Effector memory CD8-positive, alpha-beta T cell (primary cell): ENCODE data around the gene ZNF23.

Experiments
- ATAC-seq: fragments of 150-1000 bp; cut with Tn5 transposase; replicated peaks from 2 replicates; pipeline ENCODE4 v1.10.0; 2021; ENCODE audit warnings: mild to moderate bottlenecking, moderate library complexity
- DNase-seq, 3 experiments: peaks; one replicate each; pipeline ENCODE4 v3.0.0; 2021
- H3K27ac Mint-ChIP-seq, 2 donors: one replicate each; pipeline ENCODE4 v1.8.0; 2022; ENCODE audit warnings: mild to moderate bottlenecking in 2 of 2, mixed read lengths in 2 of 2, moderate library complexity in 2 of 2
- H3K27me3 Mint-ChIP-seq, 2 donors: one replicate each; pipeline ENCODE4 v1.8.0; 2022; ENCODE audit warnings: mixed read lengths in 2 of 2
- H3K36me3 Mint-ChIP-seq: one replicate; pipeline ENCODE4 v1.8.0; 2022; ENCODE audit warnings: mild to moderate bottlenecking, moderate library complexity, mixed read lengths; ENCODE audit not compliant: insufficient read depth
- H3K4me1 Mint-ChIP-seq, 2 donors: one replicate each; pipeline ENCODE4 v1.8.0; 2022; ENCODE audit warnings: low read depth in 2 of 2, mixed read lengths in 2 of 2
- H3K4me3 Mint-ChIP-seq, 2 donors: one replicate each; pipeline ENCODE4 v1.8.0; 2022; ENCODE audit warnings: mild to moderate bottlenecking in 2 of 2, mixed read lengths in 2 of 2, moderate library complexity in 2 of 2
- H3K9me3 Mint-ChIP-seq, 2 donors: one replicate each; pipeline ENCODE4 v1.8.0; 2022; ENCODE audit warnings: mixed read lengths in 2 of 2

ZNF23 gene

DNA sequence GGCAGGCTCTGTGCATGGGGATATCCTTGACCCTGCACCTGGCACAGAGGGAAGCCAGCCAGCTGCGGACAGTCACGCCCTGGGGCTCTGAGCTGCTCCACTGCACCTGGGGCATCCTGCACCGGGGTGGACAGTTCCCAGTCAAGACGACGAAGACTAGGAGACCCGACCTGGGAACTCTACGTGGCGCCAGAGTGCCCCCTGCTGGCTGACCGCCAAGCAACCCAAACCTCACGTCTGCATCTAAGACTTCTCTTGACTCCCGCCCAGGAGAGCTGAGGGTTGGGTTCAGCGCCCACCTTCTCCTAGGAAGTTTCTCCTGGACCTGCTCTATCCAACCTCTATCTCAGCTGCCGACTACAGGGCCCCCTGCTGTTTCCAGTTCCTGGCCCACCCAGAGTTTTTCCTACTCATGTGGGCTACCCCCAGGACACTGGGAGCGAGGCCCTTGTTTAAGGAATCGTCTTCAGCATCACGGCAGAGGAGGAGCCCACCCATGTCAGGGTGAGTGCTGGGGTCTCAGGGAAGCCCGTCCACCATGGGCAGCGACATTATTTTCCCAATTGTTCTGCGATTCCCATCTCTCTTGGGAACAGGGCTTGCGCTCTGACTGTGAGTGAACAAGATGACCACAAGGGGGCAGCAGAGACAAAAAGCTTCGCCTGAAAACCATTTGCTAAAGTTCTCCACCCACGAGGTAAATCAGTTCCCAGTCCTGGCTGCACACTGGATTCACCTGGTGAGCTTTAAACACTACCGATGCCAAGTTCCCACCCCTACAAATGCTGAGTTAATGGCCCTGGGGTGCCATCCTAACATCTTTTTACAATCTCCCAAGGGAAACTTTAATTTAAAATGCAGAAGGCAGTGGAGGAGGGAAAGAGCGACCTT lies 49.5 kb downstream of the ZNF23 start:
- H3K9me3 Mint-ChIP-seq = no peaks in the 10 kb centered on the region
- DNase-seq (peak; percentile 65 to 66 (median 66)), ATAC-seq (peak; percentile 70)
- peaks cover 3% of the 10 kb centered on the region for H3K36me3 Mint-ChIP-seq
- no peak overlapping the region for H3K27ac Mint-ChIP-seq
- peaks cover 38 to 85% of the 10 kb centered on the region in 2 donors for H3K27me3 Mint-ChIP-seq
- H3K4me1 Mint-ChIP-seq = peaks cover 0 to 12% of the 10 kb centered on the region in 2 donors
- H3K4me3 Mint-ChIP-seq = no peak overlapping the region

DNA sequence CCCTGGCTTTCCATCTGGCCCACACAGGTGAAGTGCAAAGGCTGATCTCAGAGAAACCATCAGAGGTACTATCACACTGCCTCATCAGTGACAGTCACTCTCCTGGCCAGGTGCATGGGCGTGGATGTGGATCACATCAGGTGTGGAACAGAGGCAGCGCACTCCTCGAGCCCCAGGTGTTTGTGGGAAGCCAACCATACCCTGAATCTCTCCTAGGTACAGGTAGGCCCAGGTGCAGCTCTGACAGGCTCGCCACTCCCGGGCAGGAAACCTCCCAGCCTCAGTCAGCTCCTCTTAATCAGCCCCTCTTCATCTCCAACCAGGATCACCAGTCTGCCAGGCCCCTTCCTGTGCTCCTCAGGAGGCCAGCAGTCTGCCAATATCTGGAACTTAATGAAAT lies 51.9 kb downstream of the ZNF23 start:
- Mint-ChIP-seq H3K4me3 (no peak overlapping the region), H3K36me3 (peaks cover 5% of the 10 kb centered on the region), H3K9me3 (no peaks in the 10 kb centered on the region), H3K4me1 (peaks cover 0 to 16% of the 10 kb centered on the region in 2 donors), H3K27me3 (peaks cover 19 to 83% of the 10 kb centered on the region in 2 donors), H3K27ac (no peak overlapping the region)
- ATAC-seq (no peak), DNase-seq (no peak)

DNA sequence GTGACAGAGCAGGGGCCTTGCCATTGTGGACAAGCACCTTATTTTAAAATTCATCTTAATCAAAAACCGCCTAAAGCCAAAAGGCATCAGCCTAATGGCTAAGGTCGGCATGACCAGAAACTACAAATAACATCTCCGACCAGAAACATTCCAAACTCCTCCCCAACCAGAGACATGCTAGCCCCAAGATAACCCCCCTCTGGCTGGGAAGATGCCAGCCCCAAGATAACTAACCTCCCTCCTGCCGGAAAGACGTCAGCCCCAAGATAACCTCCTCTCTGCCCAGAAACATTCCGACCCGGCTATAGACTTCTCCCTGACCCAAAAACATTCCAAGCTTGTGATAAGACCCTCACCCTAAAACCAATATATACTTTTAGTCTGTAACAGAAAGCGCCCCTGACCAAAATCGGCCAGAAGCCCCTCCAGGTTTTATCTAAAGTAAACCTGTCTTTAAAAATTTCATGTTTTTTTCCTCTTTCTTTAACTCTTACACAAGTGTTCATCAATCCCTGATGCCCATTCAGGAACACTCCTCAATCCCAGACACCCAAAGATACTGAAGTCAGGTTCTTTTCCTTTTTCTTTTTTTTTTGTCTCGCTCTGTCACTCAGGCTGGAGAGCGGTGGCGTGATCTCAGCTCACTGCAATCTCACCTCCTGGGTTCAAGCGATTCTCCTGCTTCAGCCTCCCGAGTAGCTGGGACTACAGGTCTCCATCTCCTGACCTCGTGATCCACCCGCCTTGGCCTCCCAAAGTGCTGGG lies 52.9 kb downstream of the ZNF23 start:
- no peak for DNase-seq
- no peaks in the 10 kb centered on the region for H3K9me3 Mint-ChIP-seq
- H3K27ac Mint-ChIP-seq = no peak overlapping the region
- peaks cover 0 to 16% of the 10 kb centered on the region in 2 donors for H3K4me1 Mint-ChIP-seq
- no peak overlapping the region for H3K4me3 Mint-ChIP-seq
- peaks cover 5% of the 10 kb centered on the region for H3K36me3 Mint-ChIP-seq
- ATAC-seq = no peak
- H3K27me3 Mint-ChIP-seq = peaks cover 28 to 90% of the 10 kb centered on the region in 2 donors

DNA sequence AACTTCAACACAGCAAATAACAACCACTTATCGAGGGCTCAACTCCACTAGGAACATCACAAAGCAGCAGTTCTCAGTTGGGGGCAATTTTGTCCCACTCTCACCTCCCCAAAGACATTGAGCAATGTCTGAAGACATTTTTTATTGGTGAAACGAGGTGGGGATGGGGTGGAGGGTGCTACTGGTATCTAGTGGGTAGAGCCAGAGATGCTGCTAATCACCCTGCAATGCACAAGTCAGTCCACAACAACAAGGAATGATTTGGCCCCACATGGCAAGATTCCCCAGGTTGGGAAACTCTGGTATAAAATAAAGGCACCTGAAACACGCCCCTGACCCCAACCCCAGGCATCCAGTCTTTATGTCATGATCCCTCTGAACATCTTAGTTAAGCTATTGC lies 53.5 kb downstream of the ZNF23 start:
- H3K27ac Mint-ChIP-seq = no peak overlapping the region
- DNase-seq = no peak
- peaks cover 3% of the 10 kb centered on the region for H3K36me3 Mint-ChIP-seq
- no peak for ATAC-seq
- peaks cover 32 to 92% of the 10 kb centered on the region in 2 donors for H3K27me3 Mint-ChIP-seq
- H3K9me3 Mint-ChIP-seq = no peaks in the 10 kb centered on the region
- no peak overlapping the region for H3K4me3 Mint-ChIP-seq
- peaks cover 0 to 16% of the 10 kb centered on the region in 2 donors for H3K4me1 Mint-ChIP-seq

DNA sequence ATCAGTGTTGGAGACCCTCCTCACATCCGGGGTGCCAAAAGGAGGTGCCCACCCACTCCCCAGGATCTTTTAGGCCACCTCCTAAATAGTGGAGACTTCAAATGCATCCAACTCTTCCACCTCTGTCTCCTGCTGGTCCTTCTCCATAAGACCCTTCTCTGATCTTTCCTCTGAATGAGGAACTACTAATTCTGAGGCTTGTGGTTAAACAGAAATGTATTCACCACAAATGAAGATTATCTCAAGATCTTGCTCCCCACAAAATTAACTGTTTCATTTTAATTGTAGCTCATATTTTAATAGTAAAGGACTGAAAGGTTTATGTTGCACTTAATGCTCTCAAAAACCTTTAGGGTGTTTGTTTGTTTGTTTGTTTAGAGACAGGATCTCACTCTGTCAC lies 54.3 kb downstream of the ZNF23 start:
- no peak overlapping the region for H3K27ac Mint-ChIP-seq
- H3K27me3 Mint-ChIP-seq = peaks cover 34 to 92% of the 10 kb centered on the region in 2 donors

DNA sequence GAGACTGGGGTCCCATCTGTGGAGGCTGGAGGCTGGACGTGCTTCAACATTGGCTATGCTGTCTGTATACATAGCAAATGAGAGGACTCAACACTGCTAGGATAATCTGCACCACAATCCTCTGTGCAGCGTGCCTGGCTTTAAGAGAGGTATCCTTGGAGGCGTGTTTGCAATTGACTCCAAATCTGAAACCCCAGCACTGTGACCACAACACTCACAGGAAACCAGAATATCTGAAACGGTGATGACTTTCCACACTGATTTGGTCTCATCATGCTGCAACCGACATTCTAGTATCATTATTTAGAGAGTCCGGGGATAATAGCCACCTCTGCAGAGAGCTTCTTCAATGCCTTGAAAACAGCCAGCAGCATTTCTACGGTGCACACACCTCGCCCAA lies 55.3 kb downstream of the ZNF23 start:
- H3K4me1 Mint-ChIP-seq = peaks cover 0 to 12% of the 10 kb centered on the region in 2 donors
- H3K27me3 Mint-ChIP-seq = peaks cover 32 to 92% of the 10 kb centered on the region in 2 donors
- DNase-seq (no peak), ATAC-seq (no peak)
- no peak overlapping the region for H3K4me3 Mint-ChIP-seq
- peaks cover 2% of the 10 kb centered on the region for H3K36me3 Mint-ChIP-seq
- H3K9me3 Mint-ChIP-seq = no peaks in the 10 kb centered on the region
- H3K27ac Mint-ChIP-seq = no peak overlapping the region

More for the DNA sequence above, 54.3 kb downstream of the ZNF23 start:
- Mint-ChIP-seq H3K9me3 (no peaks in the 10 kb centered on the region), H3K4me1 (peaks cover 0 to 16% of the 10 kb centered on the region in 2 donors), H3K4me3 (no peak overlapping the region), H3K36me3 (peaks cover 2% of the 10 kb centered on the region)
- DNase-seq (no peak), ATAC-seq (no peak)

DNA sequence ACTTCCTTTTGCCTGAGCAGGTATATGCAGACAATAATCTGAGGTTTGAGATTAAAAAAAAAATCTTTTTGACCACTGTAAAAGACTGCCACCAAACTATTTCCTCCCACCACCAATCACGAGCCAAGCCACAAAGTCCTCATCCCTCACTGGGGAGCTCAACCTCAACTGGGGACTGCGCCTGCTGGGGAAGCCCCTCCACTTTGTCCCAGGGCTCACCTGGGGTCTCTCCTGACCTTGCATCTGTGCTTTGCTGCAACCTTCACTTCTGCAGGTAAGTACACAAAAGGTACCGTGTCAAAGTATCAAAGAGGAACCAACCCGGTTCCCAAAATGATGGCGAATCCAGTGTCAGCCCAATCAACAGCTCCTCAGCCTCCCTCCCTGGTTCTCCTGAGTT lies 55.7 kb downstream of the ZNF23 start:
- Mint-ChIP-seq H3K4me1 (peaks cover 0 to 12% of the 10 kb centered on the region in 2 donors), H3K27ac (no peak overlapping the region), H3K9me3 (no peaks in the 10 kb centered on the region), H3K4me3 (no peak overlapping the region), H3K27me3 (peaks cover 35 to 92% of the 10 kb centered on the region in 2 donors), H3K36me3 (peaks cover 2% of the 10 kb centered on the region)
- ATAC-seq = no peak
- DNase-seq = no peak

DNA sequence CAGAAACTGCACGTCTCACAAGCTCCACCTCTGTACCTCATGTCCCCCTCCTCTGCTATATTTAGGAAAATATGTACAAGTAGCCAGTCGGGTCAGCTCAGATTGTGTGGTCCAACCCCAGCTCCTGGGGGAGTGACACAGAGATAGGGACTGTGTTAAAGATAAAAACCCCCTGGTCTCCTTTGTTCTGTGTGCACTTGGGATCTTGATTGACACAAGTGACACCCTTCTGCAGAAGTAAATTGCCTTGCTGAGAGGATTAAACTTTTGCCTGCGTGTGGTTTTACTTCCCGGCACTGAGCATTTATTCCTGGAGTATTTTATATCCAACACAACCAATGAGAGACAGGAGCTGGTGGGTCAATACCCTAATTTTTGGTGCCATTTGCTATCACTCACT lies 57.7 kb downstream of the ZNF23 start:
- peaks cover 2% of the 10 kb centered on the region for H3K36me3 Mint-ChIP-seq

DNA sequence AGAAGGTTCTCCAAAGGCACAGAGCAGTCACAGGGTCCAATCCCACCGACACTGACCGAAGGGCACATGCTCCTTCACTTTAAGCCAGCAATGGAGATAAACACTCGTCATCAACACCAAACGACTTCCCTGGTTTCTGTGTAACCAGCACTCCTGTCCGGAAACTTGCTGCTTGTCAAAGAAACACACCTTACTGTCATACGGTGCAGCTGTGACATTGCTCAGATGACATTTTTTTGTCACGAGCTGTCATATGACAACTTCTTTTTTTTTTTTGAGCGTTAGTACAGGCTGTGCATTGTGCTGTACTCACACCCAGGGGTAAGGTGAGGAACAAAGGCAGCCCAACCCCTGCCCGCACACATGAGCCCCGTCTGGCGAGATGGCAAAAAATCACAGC lies 59.4 kb downstream of the ZNF23 start:
- Mint-ChIP-seq H3K36me3 (peaks cover 2% of the 10 kb centered on the region), H3K27ac (no peak overlapping the region), H3K4me3 (no peak overlapping the region), H3K4me1 (peaks cover 0 to 5% of the 10 kb centered on the region in 2 donors), H3K27me3 (peaks cover 45 to 76% of the 10 kb centered on the region in 2 donors), H3K9me3 (no peaks in the 10 kb centered on the region)
- ATAC-seq (no peak), DNase-seq (no peak)

More for the DNA sequence above, 57.7 kb downstream of the ZNF23 start:
- Mint-ChIP-seq H3K27me3 (peaks cover 41 to 82% of the 10 kb centered on the region in 2 donors), H3K9me3 (no peaks in the 10 kb centered on the region), H3K4me3 (no peak overlapping the region), H3K4me1 (peaks cover 0 to 12% of the 10 kb centered on the region in 2 donors), H3K27ac (no peak overlapping the region)
- ATAC-seq (no peak), DNase-seq (no peak)

DNA sequence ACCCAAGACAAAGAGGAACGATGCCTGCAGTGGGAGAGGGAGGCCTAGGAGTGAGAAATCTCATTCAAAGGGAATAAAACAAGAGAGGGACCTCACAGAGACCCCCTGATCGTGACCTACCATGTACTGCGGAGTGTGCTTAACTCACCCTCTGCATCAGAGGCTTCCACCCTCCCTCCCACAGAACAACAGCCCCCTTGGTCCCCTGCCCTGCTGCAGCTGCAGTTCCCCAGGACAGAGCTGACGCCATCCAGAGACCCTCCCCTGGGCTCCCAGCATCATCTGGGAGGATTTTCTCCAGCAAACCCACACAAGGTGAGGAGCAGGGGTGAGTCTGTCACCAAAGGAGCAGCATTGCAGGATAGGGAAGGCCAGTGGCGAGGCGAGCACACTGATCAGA lies 60.0 kb downstream of the ZNF23 start:
- no peaks in the 10 kb centered on the region for H3K9me3 Mint-ChIP-seq
- H3K27ac Mint-ChIP-seq = no peak overlapping the region
- peaks cover 2% of the 10 kb centered on the region for H3K36me3 Mint-ChIP-seq
- ATAC-seq (no peak), DNase-seq (no peak)
- H3K4me3 Mint-ChIP-seq = no peak overlapping the region
- H3K27me3 Mint-ChIP-seq = peaks cover 45 to 75% of the 10 kb centered on the region in 2 donors
- peaks cover 0 to 3% of the 10 kb centered on the region in 2 donors for H3K4me1 Mint-ChIP-seq

DNA sequence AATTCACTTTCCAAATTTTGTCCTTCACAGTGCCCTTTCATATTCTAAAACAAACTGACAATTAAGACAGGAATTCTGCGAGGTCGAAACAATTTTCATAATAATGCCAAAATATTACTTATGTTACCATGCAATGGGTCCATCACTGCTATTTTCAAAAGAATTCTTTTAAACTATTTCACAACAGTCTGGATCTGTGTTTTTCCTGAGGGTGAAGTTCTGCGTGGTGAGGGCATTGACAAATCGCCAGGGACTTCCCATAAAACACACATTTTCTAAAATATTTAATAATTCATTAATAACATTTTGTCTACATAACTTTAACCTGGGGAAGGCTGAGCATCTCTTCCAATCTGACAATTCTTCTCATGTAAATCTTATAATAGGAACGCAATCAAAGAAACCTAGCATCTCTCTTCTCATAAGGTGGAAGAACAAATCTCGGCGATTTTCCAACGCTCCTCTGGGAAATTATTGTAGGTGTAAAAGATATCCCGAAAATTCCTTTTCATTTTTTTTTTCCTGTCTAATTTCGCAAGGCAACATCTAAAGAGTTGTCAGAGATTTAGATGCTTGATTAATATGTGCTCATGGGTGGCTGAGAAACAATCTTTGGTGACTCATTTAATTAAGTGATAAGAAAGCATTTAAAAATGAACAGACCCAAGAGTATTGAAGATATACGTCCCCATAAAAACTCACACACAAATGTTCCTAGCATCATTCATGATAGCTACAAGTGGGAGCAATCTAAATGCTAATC lies 62.1 kb downstream of the ZNF23 start:
- H3K36me3 Mint-ChIP-seq = no peaks in the 10 kb centered on the region
- H3K27me3 Mint-ChIP-seq = peaks cover 53 to 83% of the 10 kb centered on the region in 2 donors
- H3K4me3 Mint-ChIP-seq = no peak overlapping the region
- DNase-seq = no peak
- H3K27ac Mint-ChIP-seq = no peak overlapping the region
- no peak for ATAC-seq
- no peaks in the 10 kb centered on the region for H3K4me1 Mint-ChIP-seq
- no peaks in the 10 kb centered on the region for H3K9me3 Mint-ChIP-seq
